Panc1 (cell line): ENCODE measurements around the gene CADM1. TPM values are rescaled to one million over a fixed set of nuclear protein-coding genes. Genes with fewer than 3 reads are reported as not detected.

Source experiments
- ATAC-seq: fragments of 200-7000 bp; cut with Tn5 transposase; 2 replicates; pipeline ENCODE4 v1.9.1; 2020; ENCODE audit warnings: mild to moderate bottlenecking, moderate library complexity
- BruUV-seq: library from RNA; stranded (reverse); fragments of 400-500 nt; replicated peaks from 2 replicates; lab custom pipeline; 2021; lab: Mats Ljungman, UMichigan
- CTCF ChIA-PET: fragments of 300-600 bp; sonication (Branson Sonifier 250); formaldehyde crosslinking; loops from one replicate; lab custom pipeline; 2022; ENCODE audit warnings: antibody characterized with exemption; lab: Charles Lee
- POLR2A ChIA-PET: fragments of 300-600 bp; sonication (Branson Sonifier 250); formaldehyde crosslinking; loops from one replicate; lab custom pipeline; 2022; ENCODE audit warnings: antibody characterized with exemption; lab: Charles Lee
- DNase-seq: peaks from one replicate; pipeline ENCODE4 v3.0.0-alpha.2; 2010; ENCODE audit warnings: low read depth, low spot score
- H3K27ac ChIP-seq: 2 replicates; pipeline ENCODE4 v1.5.1; 2011; ENCODE audit warnings: mild to moderate bottlenecking, low read length, inconsistent platforms
- H3K27me3 ChIP-seq: fragments of 200-500 bp; sonication (Bioruptor generic); 2 replicates; pipeline ENCODE4 v1.6.0; 2014; ENCODE audit warnings: low read length, inconsistent platforms; ENCODE audit not compliant: control insufficient read depth, insufficient read depth
- H3K36me3 ChIP-seq: fragments of 200-500 bp; sonication (Bioruptor generic); 2 replicates; pipeline ENCODE4 v1.5.1; 2014; ENCODE audit warnings: inconsistent platforms, mild to moderate bottlenecking, low read length, moderate library complexity; ENCODE audit not compliant: control insufficient read depth, insufficient read depth
- H3K4me1 ChIP-seq: 2 replicates; pipeline ENCODE4 v1.5.1; 2011; ENCODE audit warnings: inconsistent platforms, mild to moderate bottlenecking, low read length, moderate library complexity; ENCODE audit not compliant: control insufficient read depth, insufficient read depth
- H3K4me3 ChIP-seq, 2 experiments: 2 replicates each; pipeline ENCODE4 v1.5.1; 2011 to 2012; ENCODE audit warnings: low read depth in 2 of 2, low read length in 2 of 2, mild to moderate bottlenecking in 2 of 2, inconsistent platforms in 1 of 2, moderate library complexity in 1 of 2
- H3K9me3 ChIP-seq: fragments of 200-500 bp; sonication (Bioruptor generic); 2 replicates; pipeline ENCODE4 v1.5.1; 2014; ENCODE audit warnings: low read depth, mild to moderate bottlenecking, inconsistent platforms, low read length, moderate library complexity; ENCODE audit not compliant: control insufficient read depth, insufficient read depth
- CTCF ChIP-seq: fragments of 450-650 bp; IDR thresholded peaks from 2 replicates; pipeline ENCODE4 v1.5.1; 2017; ENCODE audit warnings: mild to moderate bottlenecking
- POLR2AphosphoS5 ChIP-seq: IDR thresholded peaks from 2 replicates; pipeline ENCODE4 v1.6.1; 2012; ENCODE audit warnings: mild to moderate bottlenecking, low read depth, low read length, moderate library complexity
- REST ChIP-seq, 2 experiments: IDR thresholded peaks; 2 replicates each; pipeline ENCODE4 v1.6.1; 2011 to 2012; ENCODE audit warnings: low read depth in 2 of 2, control low read depth in 1 of 2, low read length in 1 of 2, mild to moderate bottlenecking in 1 of 2, moderate library complexity in 1 of 2; ENCODE audit not compliant: insufficient read depth in 1 of 2
- SIN3A ChIP-seq: IDR thresholded peaks from 2 replicates; pipeline ENCODE4 v1.6.1; 2012; ENCODE audit warnings: low read depth, mild to moderate bottlenecking, low read length, moderate library complexity, borderline replicate concordance; ENCODE audit not compliant: insufficient read depth
- TCF7L2 ChIP-seq: IDR thresholded peaks from 2 replicates; pipeline ENCODE4 v1.6.1; 2011; ENCODE audit warnings: mild to moderate bottlenecking, low read depth, low read length, inconsistent platforms
- in situ Hi-C: cut with HindIII; loops from 2 replicates; pipeline ENCODE4 v1.10.0; 2016; ENCODE audit warnings: low sequenced_read_pairs, low pct_unique_long_range_greater_than_20kb
- intact Hi-C: fragments of 100-400 bp; cut with micrococcal nuclease; formaldehyde crosslinking; loops from one replicate; pipeline ENCODE4 v1.10.0; 2022; ENCODE audit not compliant: unreplicated experiment
- total RNA-seq: library from RNA; stranded (reverse); gene quantifications from one replicate; pipeline ENCODE4 v1.2.1, GENCODE V29; 2021; ENCODE audit not compliant: unreplicated experiment

The CADM1 gene
- total RNA-seq, 1 experiment from 2014 or later, result 3.9 TPM

GRCh38 chr11:115362997-115363396 lies 141.2 kb downstream of the CADM1 start:
- ATAC-seq (no peak), DNase-seq (no peak)
- H3K27ac ChIP-seq, result no peak overlapping the region
- TF ChIP-seq REST (IDR thresholded peaks at IDR 0.05; ENCODE audit: insufficient read depth in 1 of 2, low read depth in 2 of 2, low read length in 1 of 2) (no peak), SIN3A (no peak), CTCF (no peak), TCF7L2 (no peak)
- no peaks in the 10 kb centered on the region for H3K36me3 ChIP-seq
- H3K4me3 ChIP-seq, result no peak overlapping the region
- ChIA-PET POLR2A (no interaction called here), CTCF (no interaction called here)
- H3K4me1 ChIP-seq, result no peaks in the 10 kb centered on the region
- no peaks in the 10 kb centered on the region for H3K27me3 ChIP-seq
- in situ Hi-C loops (no loop called here), intact Hi-C loops (no loop called here)
- H3K9me3 ChIP-seq, result no peaks in the 10 kb centered on the region
- BruUV-seq, result no TSS peak

GRCh38 chr11:115361025-115361424 lies 143.2 kb downstream of the CADM1 start:
- in situ Hi-C loops, result no loop called here
- Histone ChIP-seq H3K9me3 (no peaks in the 10 kb centered on the region), H3K27ac (no peak overlapping the region), H3K36me3 (no peaks in the 10 kb centered on the region), H3K4me3 (no peak overlapping the region), H3K4me1 (no peaks in the 10 kb centered on the region), H3K27me3 (no peaks in the 10 kb centered on the region)
- ChIA-PET CTCF (no interaction called here), POLR2A (no interaction called here)
- TF ChIP-seq TCF7L2 (no peak), POLR2AphosphoS5 (no peak), SIN3A (no peak), REST (IDR thresholded peaks at IDR 0.05; ENCODE audit: insufficient read depth in 1 of 2, low read depth in 2 of 2, low read length in 1 of 2) (no peak), CTCF (no peak)
- ATAC-seq (no peak), DNase-seq (no peak)
- intact Hi-C loops, result no loop called here
- BruUV-seq, result no TSS peak
